H9 (cell line): ENCODE results near the gene RNF32. TPM values are rescaled to one million over a fixed set of nuclear protein-coding genes. Genes with fewer than 3 reads are reported as not detected.

ENCODE experiments used
- DNase-seq: peaks from one replicate; pipeline ENCODE4 v3.0.0-alpha.2; 2017
- H2AFZ ChIP-seq: one replicate; pipeline ENCODE4 v1.6.1; 2013; ENCODE audit warnings: mild to moderate bottlenecking, low read length, control low read depth, moderate library complexity
- H2AK5ac ChIP-seq: 2 replicates; pipeline ENCODE4 v1.6.1; 2013; ENCODE audit warnings: low read length, control low read depth, mixed read lengths; ENCODE audit not compliant: insufficient read length
- H2BK120ac ChIP-seq: one replicate; pipeline ENCODE4 v1.6.1; 2013; ENCODE audit warnings: low read depth, mild to moderate bottlenecking, low read length, control low read depth, inconsistent platforms; ENCODE audit not compliant: poor library complexity, severe bottlenecking
- H2BK12ac ChIP-seq: 2 replicates; pipeline ENCODE4 v1.6.1; 2013; ENCODE audit warnings: low read length, control low read depth, mixed read lengths, low read depth; ENCODE audit not compliant: insufficient read length
- H2BK15ac ChIP-seq: 2 replicates; pipeline ENCODE4 v1.6.1; 2013; ENCODE audit warnings: low read depth, low read length, control low read depth
- H2BK20ac ChIP-seq: one replicate; pipeline ENCODE4 v1.6.1; 2013; ENCODE audit warnings: low read depth, mild to moderate bottlenecking, low read length, control low read depth, inconsistent platforms; ENCODE audit not compliant: poor library complexity, severe bottlenecking
- H2BK5ac ChIP-seq: 2 replicates; pipeline ENCODE4 v1.6.1; 2013; ENCODE audit warnings: low read length, control low read depth, mixed read lengths; ENCODE audit not compliant: insufficient read length
- H3K14ac ChIP-seq: 2 replicates; pipeline ENCODE4 v1.6.1; 2013; ENCODE audit warnings: low read length, control low read depth; ENCODE audit not compliant: insufficient read depth
- H3K18ac ChIP-seq: 2 replicates; pipeline ENCODE4 v1.6.1; 2013; ENCODE audit warnings: low read depth, mild to moderate bottlenecking, mixed read lengths, low read length, control low read depth; ENCODE audit not compliant: insufficient read length
- H3K23ac ChIP-seq: 2 replicates; pipeline ENCODE4 v1.6.1; 2013; ENCODE audit warnings: low read length, control low read depth, mixed read lengths, low read depth; ENCODE audit not compliant: insufficient read length
- H3K23me2 ChIP-seq: 2 replicates; pipeline ENCODE4 v1.6.1; 2013; ENCODE audit warnings: low read depth, mild to moderate bottlenecking, mixed read lengths, low read length, control low read depth; ENCODE audit not compliant: insufficient read length, poor library complexity, severe bottlenecking
- H3K27ac ChIP-seq: 2 replicates; pipeline ENCODE4 v1.5.1; 2013; ENCODE audit warnings: low read length, control low read depth, mixed read lengths, low read depth; ENCODE audit not compliant: insufficient read length
- H3K27me3 ChIP-seq: 2 replicates; pipeline ENCODE4 v1.6.1; 2013; ENCODE audit warnings: low read length, control low read depth, inconsistent platforms; ENCODE audit not compliant: insufficient read depth
- H3K4ac ChIP-seq: 2 replicates; pipeline ENCODE4 v1.6.1; 2013; ENCODE audit warnings: low read depth, mild to moderate bottlenecking, control low read depth, inconsistent platforms, low read length, moderate library complexity
- H3K4me1 ChIP-seq: 2 replicates; pipeline ENCODE4 v1.6.1; 2013; ENCODE audit warnings: low read length, control low read depth, inconsistent platforms; ENCODE audit not compliant: insufficient read depth
- H3K4me2 ChIP-seq: 2 replicates; pipeline ENCODE4 v1.6.1; 2013; ENCODE audit warnings: low read length, control low read depth, mixed read lengths; ENCODE audit not compliant: insufficient read length, insufficient read depth
- H3K56ac ChIP-seq: 2 replicates; pipeline ENCODE4 v1.6.1; 2013; ENCODE audit warnings: low read depth, mild to moderate bottlenecking, mixed read lengths, low read length, control low read depth; ENCODE audit not compliant: insufficient read length
- H3K79me1 ChIP-seq: 2 replicates; pipeline ENCODE4 v1.6.1; 2013; ENCODE audit warnings: low read depth, mild to moderate bottlenecking, moderate library complexity, low read length, control low read depth, inconsistent platforms; ENCODE audit not compliant: insufficient read depth, poor library complexity, severe bottlenecking
- H3K79me2 ChIP-seq: 2 replicates; pipeline ENCODE4 v1.6.1; 2013; ENCODE audit warnings: low read length, control low read depth, inconsistent platforms; ENCODE audit not compliant: insufficient read depth
- H3K9ac ChIP-seq: 2 replicates; pipeline ENCODE4 v1.6.1; 2013; ENCODE audit warnings: low read length, control low read depth, mixed read lengths; ENCODE audit not compliant: insufficient read length; ENCODE audit errors: extremely low read depth
- H3K9me3 ChIP-seq: one replicate; pipeline ENCODE4 v1.6.1; 2013; ENCODE audit warnings: low read depth, low read length, inconsistent platforms; ENCODE audit not compliant: control insufficient read depth
- H3T11ph ChIP-seq: one replicate; pipeline ENCODE4 v1.6.1; 2013; ENCODE audit warnings: mild to moderate bottlenecking, low read length, control low read depth, inconsistent platforms
- H4K20me1 ChIP-seq: one replicate; pipeline ENCODE4 v1.6.1; 2013; ENCODE audit not compliant: control insufficient read depth, insufficient read length, insufficient read depth
- H4K5ac ChIP-seq: 2 replicates; pipeline ENCODE4 v1.6.1; 2013; ENCODE audit warnings: low read depth, mild to moderate bottlenecking, mixed read lengths, low read length, control low read depth; ENCODE audit not compliant: insufficient read length
- H4K8ac ChIP-seq: replicated peaks from 2 replicates; pipeline ENCODE4 v1.6.1; 2013; ENCODE audit warnings: low read length, control low read depth, mixed read lengths, low read depth; ENCODE audit not compliant: insufficient read length
- H4K91ac ChIP-seq: 2 replicates; pipeline ENCODE4 v1.6.1; 2013; ENCODE audit warnings: low read depth, mild to moderate bottlenecking, moderate library complexity, mixed read lengths, low read length, control low read depth; ENCODE audit not compliant: insufficient read length
- H3K27ac Mint-ChIP-seq, 3 experiments: 2 replicates in 2 of 3; 3 replicates in 1 of 3; pipeline ENCODE4 v1.8.0; 2020 to 2021; ENCODE audit warnings: mixed read lengths in 3 of 3, mild to moderate bottlenecking in 1 of 3, moderate library complexity in 1 of 3
- H3K27me3 Mint-ChIP-seq: 2 replicates; pipeline ENCODE4 v1.8.0; 2021; ENCODE audit warnings: low read depth, mild to moderate bottlenecking, moderate library complexity, mixed read lengths
- H3K36me3 Mint-ChIP-seq, 3 experiments: 2 replicates in 2 of 3; 3 replicates in 1 of 3; pipeline ENCODE4 v1.8.0; 2020 to 2021; ENCODE audit warnings: low read depth in 3 of 3, mixed read lengths in 3 of 3; ENCODE audit not compliant: insufficient read depth in 1 of 3
- H3K4me1 Mint-ChIP-seq, 2 experiments: 2 replicates each; pipeline ENCODE4 v1.8.0; 2020; ENCODE audit warnings: mixed read lengths in 2 of 2
- H3K4me3 Mint-ChIP-seq, 2 experiments: 2 replicates in 1 of 2; 3 replicates in 1 of 2; pipeline ENCODE4 v1.8.0; 2020 to 2021; ENCODE audit warnings: mild to moderate bottlenecking in 2 of 2, mixed read lengths in 2 of 2, moderate library complexity in 1 of 2
- H3K9me3 Mint-ChIP-seq, 2 experiments: 2 replicates in 1 of 2; 3 replicates in 1 of 2; pipeline ENCODE4 v1.8.0; 2020; ENCODE audit warnings: mild to moderate bottlenecking in 2 of 2, mixed read lengths in 2 of 2, moderate library complexity in 1 of 2
- CTCF ChIP-seq: fragments of 200-600 bp; sonication (generic); conservative IDR thresholded peaks from 3 replicates; pipeline ENCODE4 v1.8.0; 2021; ENCODE audit warnings: antibody characterized with exemption, mild to moderate bottlenecking
- total RNA-seq: library from RNA; stranded (reverse); gene quantifications from 2 replicates; pipeline ENCODE4 v1.2.1, GENCODE V29; 2021

Gene RNF32
- total RNA-seq, 1 experiment from 2014 or later: 0.90 TPM

GRCh38 chr7:156628562-156628961, 12.0 kb upstream of the RNF32 start:
- Histone ChIP-seq H2AK5ac (no peak overlapping the region), H3K4me1 (no peaks in the 10 kb centered on the region), H3K27me3 (no peaks in the 10 kb centered on the region), H2BK5ac (no peak overlapping the region), H3K18ac (no peak overlapping the region), H3K23me2 (no peaks in the 10 kb centered on the region), H3K79me1 (no peaks in the 10 kb centered on the region), H4K91ac (no peak overlapping the region), H3K9ac (no peak overlapping the region), H4K8ac (no peak overlapping the region), H2BK120ac (no peak overlapping the region), H3K56ac (no peak overlapping the region), H2BK20ac (no peak overlapping the region), H3K79me2 (0 out of 2 replicates have a peak, but pooled peaks cover 1% of the 10 kb centered on the region), H3K23ac (no peak overlapping the region), H2BK15ac (no peak overlapping the region), H3K27ac (no peak overlapping the region), H3K9me3 (no peaks in the 10 kb centered on the region), H3T11ph (no peak overlapping the region), H3K4me2 (no peak overlapping the region), H2BK12ac (no peak overlapping the region), H3K4ac (no peak overlapping the region), H3K14ac (no peak overlapping the region), H2AFZ (no peak overlapping the region), H4K20me1 (no peaks in the 10 kb centered on the region), H4K5ac (no peak overlapping the region)
- Mint-ChIP-seq H3K27ac (no peak overlapping the region), H3K36me3 (peaks cover 15 to 29% (median 28%) of the 10 kb centered on the region in 3 experiments), H3K4me1 (peaks cover 4 to 10% of the 10 kb centered on the region in 2 experiments), H3K9me3 (peaks cover 25 to 32% of the 10 kb centered on the region in 2 experiments), H3K27me3 (peaks cover 4% of the 10 kb centered on the region; the same call in 1 of the 2 replicates), H3K4me3 (no peak overlapping the region)
- no peak for TF ChIP-seq CTCF
- DNase-seq: no peak
